Smooth muscle cell (in vitro differentiated cells): ENCODE measurements around the gene GYG1. TPM values are rescaled to one million over a fixed set of nuclear protein-coding genes. Genes with fewer than 3 reads are reported as not detected.

Experiments
- DNase-seq: peaks from one replicate; lab custom pipeline; 2025; ENCODE audit not compliant: unreplicated experiment; lab: John Stamatoyannopoulos, UW
- H2AFZ ChIP-seq: fragments of 200-600 bp; sonication (generic); 2 replicates; pipeline ENCODE4 v1.6.0; 2016; ENCODE audit warnings: antibody characterized with exemption, low read depth, mild to moderate bottlenecking
- H3F3A ChIP-seq: fragments of 200-600 bp; sonication (generic); 2 replicates; pipeline ENCODE4 v1.6.0; 2017; ENCODE audit warnings: antibody characterized with exemption, low read depth
- H3K27ac ChIP-seq: fragments of 200-600 bp; sonication (generic); 2 replicates; pipeline ENCODE4 v1.5.1; 2016; ENCODE audit warnings: low read depth, mild to moderate bottlenecking
- H3K27me3 ChIP-seq: fragments of 200-600 bp; sonication (generic); 2 replicates; pipeline ENCODE4 v1.6.1; 2016; ENCODE audit warnings: low read depth, mild to moderate bottlenecking
- H3K36me3 ChIP-seq: fragments of 200-600 bp; sonication (generic); 2 replicates; pipeline ENCODE4 v1.5.1; 2016; ENCODE audit warnings: low read depth
- H3K4me1 ChIP-seq: fragments of 200-600 bp; sonication (generic); 2 replicates; pipeline ENCODE4 v1.5.1; 2016; ENCODE audit warnings: low read depth
- H3K4me2 ChIP-seq: fragments of 200-600 bp; sonication (generic); 2 replicates; pipeline ENCODE4 v1.6.0; 2016; ENCODE audit warnings: mild to moderate bottlenecking
- H3K4me3 ChIP-seq: fragments of 200-600 bp; sonication (generic); 2 replicates; pipeline ENCODE4 v1.5.1; 2016; ENCODE audit warnings: mild to moderate bottlenecking
- H3K79me2 ChIP-seq: fragments of 200-600 bp; sonication (generic); 2 replicates; pipeline ENCODE4 v1.6.0; 2016; ENCODE audit warnings: low read depth, mild to moderate bottlenecking
- H3K9ac ChIP-seq: fragments of 200-600 bp; sonication (generic); 2 replicates; pipeline ENCODE4 v1.6.0; 2016; ENCODE audit warnings: low read depth
- H3K9me3 ChIP-seq: fragments of 200-600 bp; sonication (generic); replicated peaks from 2 replicates; pipeline ENCODE4 v1.5.1; 2016; ENCODE audit warnings: low read depth
- H4K20me1 ChIP-seq: fragments of 200-600 bp; sonication (generic); 2 replicates; pipeline ENCODE4 v1.6.0; 2016; ENCODE audit warnings: low read depth
- WGBS: methylation state at CpG from one replicate; pipeline ENCODE4 v1.1.7; 2016; ENCODE audit warnings: low lambda C conversion rate; 5-methylcytosine and 5-hydroxymethylcytosine counted together
- polyA plus RNA-seq: library from polyadenylated mRNA; unstranded; fragments of >200 nt; fragmentation: Nextera tagmentation; extraction: Ambion mirVana; gene quantifications from 2 replicates; pipeline ENCODE4 v1.2.1, GENCODE V29; 2016
- total RNA-seq: library from RNA; depleted of rRNA; stranded (reverse); fragments of >200 nt; gene quantifications from 2 replicates; pipeline ENCODE4 v1.2.3, GENCODE V29; 2014
- TF ChIP-seq, protein P1 (sequence below): fragments of 200-600 bp; sonication (generic); IDR thresholded peaks from 2 replicates; pipeline ENCODE4 v1.5.1; 2017; ENCODE audit warnings: borderline replicate concordance, mild to moderate bottlenecking, antibody characterized with exemption; ENCODE audit not compliant: insufficient read depth, poor library complexity, severe bottlenecking

GYG1 gene
- total and polyA plus RNA-seq, 2 experiments from 2014 or later, result 13.6 to 29.8 TPM

DNA sequence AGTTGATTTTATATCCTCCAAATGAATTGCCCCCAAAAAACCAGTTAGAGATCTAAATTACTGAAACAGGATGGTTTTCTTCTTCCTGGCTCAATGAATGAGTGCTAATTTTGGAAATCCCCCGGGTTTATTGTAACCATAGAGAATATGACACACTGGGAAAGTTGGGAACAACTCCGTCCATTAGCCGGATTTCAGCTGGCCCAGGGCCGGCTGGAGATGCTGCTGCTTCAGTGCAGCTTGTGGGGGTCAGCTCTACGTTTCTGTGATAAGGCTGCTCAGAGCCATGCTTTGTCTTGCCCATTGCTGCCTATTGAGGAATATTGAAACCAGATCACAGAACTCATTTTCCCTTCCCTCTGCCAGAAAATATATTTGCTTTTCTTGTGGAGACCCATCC, 20.3 kb downstream of the GYG1 start:
- no peak overlapping the region for H3K4me2 ChIP-seq
- no peaks in the 10 kb centered on the region for H3K79me2 ChIP-seq
- H4K20me1 ChIP-seq, result no peaks in the 10 kb centered on the region
- TF ChIP-seq, protein P1, sequence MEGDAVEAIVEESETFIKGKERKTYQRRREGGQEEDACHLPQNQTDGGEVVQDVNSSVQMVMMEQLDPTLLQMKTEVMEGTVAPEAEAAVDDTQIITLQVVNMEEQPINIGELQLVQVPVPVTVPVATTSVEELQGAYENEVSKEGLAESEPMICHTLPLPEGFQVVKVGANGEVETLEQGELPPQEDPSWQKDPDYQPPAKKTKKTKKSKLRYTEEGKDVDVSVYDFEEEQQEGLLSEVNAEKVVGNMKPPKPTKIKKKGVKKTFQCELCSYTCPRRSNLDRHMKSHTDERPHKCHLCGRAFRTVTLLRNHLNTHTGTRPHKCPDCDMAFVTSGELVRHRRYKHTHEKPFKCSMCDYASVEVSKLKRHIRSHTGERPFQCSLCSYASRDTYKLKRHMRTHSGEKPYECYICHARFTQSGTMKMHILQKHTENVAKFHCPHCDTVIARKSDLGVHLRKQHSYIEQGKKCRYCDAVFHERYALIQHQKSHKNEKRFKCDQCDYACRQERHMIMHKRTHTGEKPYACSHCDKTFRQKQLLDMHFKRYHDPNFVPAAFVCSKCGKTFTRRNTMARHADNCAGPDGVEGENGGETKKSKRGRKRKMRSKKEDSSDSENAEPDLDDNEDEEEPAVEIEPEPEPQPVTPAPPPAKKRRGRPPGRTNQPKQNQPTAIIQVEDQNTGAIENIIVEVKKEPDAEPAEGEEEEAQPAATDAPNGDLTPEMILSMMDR, result no peak
- no peak for DNase-seq
- H2AFZ ChIP-seq, result no peak overlapping the region
- H3K4me3 ChIP-seq, result no peak overlapping the region
- no peaks in the 10 kb centered on the region for H3K4me1 ChIP-seq
- H3K36me3 ChIP-seq, result no peaks in the 10 kb centered on the region
- WGBS, result 97% methylated on average over 5 of the region's 5 CpGs
- H3K27ac ChIP-seq, result no peak overlapping the region
- H3F3A ChIP-seq, result no peaks in the 10 kb centered on the region
- no peaks in the 10 kb centered on the region for H3K27me3 ChIP-seq
- no peak overlapping the region for H3K9ac ChIP-seq
- no peaks in the 10 kb centered on the region for H3K9me3 ChIP-seq

DNA sequence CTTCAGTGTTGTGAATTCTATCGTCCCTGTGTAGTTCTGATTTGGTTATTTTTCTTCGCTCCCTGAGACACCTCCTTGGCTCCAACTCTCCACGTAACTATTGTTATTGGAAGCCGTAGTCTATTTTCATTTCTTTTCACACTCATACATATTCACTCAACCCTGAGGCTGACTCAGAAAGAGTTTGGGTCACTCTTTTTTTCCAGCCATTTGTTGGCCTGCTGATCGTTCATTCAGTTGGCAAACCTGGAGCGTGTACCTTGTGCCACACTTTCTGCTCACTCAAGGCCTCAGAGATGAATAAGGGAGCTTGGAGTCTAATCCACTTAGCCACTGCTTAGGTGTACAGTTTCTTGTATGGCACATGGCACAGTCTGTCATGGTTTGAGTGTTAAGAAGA, 22.4 kb downstream of the GYG1 start:
- TF ChIP-seq, protein P1, result no peak
- Histone ChIP-seq H3F3A (no peaks in the 10 kb centered on the region), H3K79me2 (no peaks in the 10 kb centered on the region), H3K4me1 (no peaks in the 10 kb centered on the region), H3K36me3 (no peaks in the 10 kb centered on the region), H3K9ac (no peak overlapping the region), H2AFZ (no peak overlapping the region), H3K27ac (no peak overlapping the region), H3K9me3 (no peaks in the 10 kb centered on the region), H4K20me1 (no peaks in the 10 kb centered on the region), H3K4me2 (no peak overlapping the region), H3K27me3 (no peaks in the 10 kb centered on the region), H3K4me3 (no peak overlapping the region)
- DNase-seq, result no peak
- 97% methylated on average over 6 of the region's 6 CpGs for WGBS

DNA sequence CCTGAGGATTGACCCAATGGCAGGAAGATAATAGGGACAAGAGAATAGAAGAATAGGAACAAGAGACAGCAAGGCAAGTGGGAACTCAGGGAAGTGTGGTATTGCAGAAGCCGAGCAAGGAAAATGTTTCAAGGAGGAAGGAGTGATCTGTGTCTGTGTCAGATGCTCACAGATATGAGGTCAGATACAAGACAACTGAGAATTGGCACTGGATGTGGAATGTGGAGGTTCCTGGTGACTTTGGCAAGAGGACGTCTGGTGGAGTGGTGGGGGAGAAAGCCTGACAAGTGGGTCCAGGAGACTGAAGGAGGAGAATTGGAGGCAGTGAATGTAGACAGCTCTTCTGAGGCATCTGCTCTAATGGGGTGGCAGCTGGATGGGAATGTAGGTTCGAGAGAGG, 24.1 kb downstream of the GYG1 start:
- no peak for DNase-seq
- Histone ChIP-seq H3K9me3 (no peaks in the 10 kb centered on the region), H3K27me3 (no peaks in the 10 kb centered on the region), H3K36me3 (no peaks in the 10 kb centered on the region), H3K4me2 (no peak overlapping the region), H2AFZ (no peak overlapping the region), H3K4me3 (no peak overlapping the region), H3K27ac (no peak overlapping the region), H3K9ac (no peak overlapping the region), H3F3A (no peaks in the 10 kb centered on the region), H4K20me1 (no peaks in the 10 kb centered on the region), H3K79me2 (no peaks in the 10 kb centered on the region), H3K4me1 (no peaks in the 10 kb centered on the region)
- TF ChIP-seq, protein P1, result no peak
- WGBS, result 95% methylated on average over 3 of the region's 3 CpGs

DNA sequence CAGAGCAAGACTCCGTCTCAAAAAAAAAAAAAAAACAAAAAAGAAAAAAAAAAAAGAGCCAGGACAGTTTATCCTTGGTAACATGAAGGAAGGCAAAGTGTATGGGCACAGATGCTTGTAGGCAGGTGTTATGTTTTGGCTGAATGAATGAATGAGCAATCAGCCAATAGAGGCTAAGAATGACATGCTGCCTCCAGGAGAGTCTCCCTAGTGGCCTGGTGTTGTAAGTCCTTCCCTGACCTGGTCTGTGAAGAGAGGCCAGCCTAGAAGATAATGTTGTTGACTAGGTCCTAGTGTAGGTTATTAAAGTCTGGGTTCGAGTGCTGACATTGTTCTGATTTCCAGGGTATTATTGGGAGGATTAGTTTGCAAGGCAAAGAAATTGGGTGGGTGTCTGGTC, 24.9 kb downstream of the GYG1 start:
- Histone ChIP-seq H3K4me1 (no peaks in the 10 kb centered on the region), H3F3A (no peaks in the 10 kb centered on the region), H3K4me3 (no peak overlapping the region), H3K36me3 (no peaks in the 10 kb centered on the region), H3K79me2 (no peaks in the 10 kb centered on the region), H3K27ac (no peak overlapping the region), H2AFZ (no peak overlapping the region), H3K4me2 (no peak overlapping the region), H3K9ac (no peak overlapping the region), H3K9me3 (no peaks in the 10 kb centered on the region), H4K20me1 (no peaks in the 10 kb centered on the region), H3K27me3 (no peaks in the 10 kb centered on the region)
- WGBS, result 98% methylated on average over 2 of the region's 2 CpGs
- TF ChIP-seq, protein P1, result no peak
- DNase-seq, result no peak
